Measurements from ENCODE around the gene PPP1R27. TPM values are rescaled to one million over a fixed set of nuclear protein-coding genes. Genes with fewer than 3 reads are reported as not detected.

Gene PPP1R27
- total and polyA plus RNA-seq, 9 of the 15 experiments (the other 6 are each of a cell fraction or from before 2014, with no cell fraction given): 0.29 to 6.9 (median 1.5) TPM; not detected in 2

- TF ChIP-seq MGA (IDR thresholded peaks at IDR 0.05) (no peak), FOXJ2 (tag; IDR thresholded peaks at IDR 0.05) (no peak), GMEB1 (CRISPR knock-in tag; IDR thresholded peaks at IDR 0.05) (no peak), SRF (CRISPR knock-in tag; IDR thresholded peaks at IDR 0.05) (no peak), ARHGAP35 (IDR thresholded peaks at IDR 0.05; ENCODE audit: partially characterized antibody) (no peak), ZNF224 (CRISPR knock-in tag; IDR thresholded peaks at IDR 0.05) (no peak), CAMTA2 (CRISPR knock-in tag; conservative IDR thresholded peaks at IDR 0.05) (no peak), PHF20 (IDR thresholded peaks at IDR 0.05; ENCODE audit: partially characterized antibody) (no peak)
Measured at GRCh38 chr17:81859906-81860755, 25.3 kb upstream of the PPP1R27 start, which contains the start of gene P4HB (continued).
